ENCODE results near the gene CCT6B.

DNA sequence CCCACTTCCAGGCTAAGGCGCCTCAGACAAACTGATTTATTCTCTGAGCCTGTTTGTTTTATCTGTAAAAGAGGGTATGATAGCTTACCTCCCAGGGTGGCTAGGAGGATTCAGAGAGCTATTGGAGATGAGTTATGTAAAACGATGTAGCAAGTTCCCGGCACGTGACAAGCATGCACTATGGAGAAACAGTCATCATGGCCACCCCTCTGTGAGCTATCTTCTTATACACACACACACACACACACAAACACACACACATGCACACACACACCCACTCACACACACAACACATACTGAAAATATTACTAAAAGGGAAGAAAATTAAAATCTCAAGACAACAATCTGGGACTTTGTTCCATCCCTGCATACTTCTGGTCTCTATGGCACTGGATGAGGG, 66.3 kb downstream of the CCT6B start:
- TF ChIP-seq CTCF (IDR thresholded peaks at IDR 0.05; ENCODE audit: borderline replicate concordance, extremely low read depth, low read length, poor library complexity, severe bottlenecking) (no peak), EZH2 (IDR thresholded peaks at IDR 0.05; ENCODE audit: borderline replicate concordance, low read depth, low read length, severe bottlenecking) (no peak)

Measured in DND-41 (cell line).